ENCODE data around the gene CFAP119.

CFAP119 gene

DNA sequence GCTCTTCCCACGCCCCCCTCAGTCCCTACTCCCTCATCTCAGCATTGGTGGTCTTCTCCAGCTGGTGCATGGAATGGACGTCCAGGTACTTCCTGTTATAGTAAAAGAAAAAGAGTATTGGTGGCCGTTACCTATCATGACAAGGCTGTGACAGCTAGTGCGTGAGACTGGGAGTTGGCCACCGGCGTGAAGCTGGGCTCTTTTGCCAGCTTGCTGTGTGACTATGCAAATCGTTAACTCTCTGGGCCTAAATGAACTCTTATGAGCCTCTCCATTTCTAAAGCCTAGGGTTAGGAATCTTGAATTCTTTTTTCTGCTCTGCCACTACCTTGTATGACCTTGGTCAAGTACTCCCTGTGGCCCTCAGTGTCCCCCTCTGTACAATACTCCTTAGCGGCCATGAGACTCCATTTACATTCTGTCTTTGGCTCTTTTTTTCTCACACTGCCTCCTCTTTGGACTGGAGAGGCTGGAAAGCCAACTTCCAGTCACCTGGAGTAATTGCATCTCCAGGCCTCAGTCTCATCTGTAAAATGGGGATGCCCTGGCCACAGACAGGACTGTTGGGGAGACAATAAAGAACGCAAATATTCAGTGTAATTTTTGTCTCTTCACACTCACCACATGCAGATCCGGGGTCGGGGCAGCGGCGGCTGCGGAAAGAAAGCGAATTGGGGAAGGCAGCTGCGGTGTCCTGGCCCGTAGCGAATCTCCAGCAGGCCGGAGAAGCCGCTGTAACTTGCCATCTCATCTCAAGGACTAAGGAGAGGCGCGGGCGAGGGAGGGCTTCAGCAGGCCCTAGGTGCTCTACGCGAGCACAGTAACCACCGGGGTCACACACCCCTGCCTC, 1.1 kb downstream of the CFAP119 start:
- no peak for DNase-seq

DNA sequence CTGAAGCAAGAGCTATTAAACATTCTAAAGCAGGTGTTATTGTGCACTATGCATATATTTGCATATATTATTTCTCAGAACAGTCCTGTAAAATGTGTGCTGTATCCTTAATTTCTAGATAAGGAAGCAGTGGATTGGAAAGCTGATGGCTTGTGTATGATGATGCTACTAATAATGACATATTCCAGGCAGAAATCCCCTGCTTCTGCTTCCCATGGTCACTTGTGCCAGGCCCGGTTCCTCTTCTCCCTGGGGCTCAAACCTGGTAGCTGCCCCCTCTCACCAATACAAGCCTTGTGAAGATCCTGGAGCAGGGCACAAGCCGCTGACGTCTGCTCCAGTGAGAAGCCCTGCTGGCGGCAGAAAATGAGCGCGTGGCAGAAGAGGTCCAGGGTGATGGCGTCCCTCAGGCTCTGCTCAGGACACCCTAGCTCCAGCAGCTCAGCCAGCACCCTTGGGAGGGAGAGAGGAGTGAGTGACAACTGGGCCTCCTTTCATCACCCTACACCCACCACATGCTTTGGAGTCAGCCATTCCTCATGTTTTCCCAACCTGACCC, 1.8 kb downstream of the CFAP119 start:
- no peak for DNase-seq

DNA sequence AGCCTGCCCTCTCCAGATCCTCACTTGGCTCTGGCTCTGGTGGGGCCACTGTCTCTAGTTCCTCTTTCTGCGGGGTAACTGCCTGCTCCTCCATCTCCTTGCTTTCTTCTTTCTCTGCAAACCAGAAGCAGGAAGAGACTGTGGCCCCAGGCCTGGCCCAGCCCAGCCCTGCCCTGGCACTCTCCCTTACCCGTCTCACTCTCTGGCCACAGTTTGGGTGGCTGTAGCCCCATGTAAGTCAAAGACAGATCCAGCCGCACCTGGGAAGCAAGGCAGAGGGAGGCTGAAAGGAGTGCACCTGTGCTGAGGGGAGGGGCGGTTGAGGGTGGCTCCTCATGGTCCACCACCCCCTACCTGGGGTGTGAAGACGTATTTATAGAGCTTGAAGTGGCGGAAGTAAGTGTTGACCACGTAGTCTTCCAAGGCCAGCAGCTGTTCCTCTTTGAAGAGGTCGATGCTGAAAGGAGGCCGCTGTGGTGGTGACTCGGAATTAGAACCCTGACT, 2.8 kb downstream of the CFAP119 start:
- DNase-seq, result no peak

DNA sequence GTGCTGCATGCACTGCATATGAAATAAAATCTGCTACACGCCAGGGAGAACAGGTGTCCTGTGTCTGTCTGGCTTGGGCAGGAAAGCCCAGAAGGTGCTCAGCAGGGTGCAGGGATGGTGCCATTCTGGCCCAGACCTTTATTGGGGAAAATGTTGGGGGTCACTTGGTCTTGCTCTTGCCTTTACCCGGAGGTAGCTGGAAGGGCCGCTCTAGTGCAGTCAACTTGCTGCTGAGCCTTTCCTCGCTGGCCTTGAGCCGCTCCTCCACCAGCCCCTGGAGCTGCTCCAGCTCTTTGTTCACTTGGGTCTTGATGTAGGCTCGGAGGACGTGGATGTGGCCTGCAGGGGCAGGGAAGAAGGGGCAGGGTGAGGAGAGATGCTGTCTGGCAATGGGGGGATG, 4.5 kb downstream of the CFAP119 start:
- no peak for DNase-seq

DNA sequence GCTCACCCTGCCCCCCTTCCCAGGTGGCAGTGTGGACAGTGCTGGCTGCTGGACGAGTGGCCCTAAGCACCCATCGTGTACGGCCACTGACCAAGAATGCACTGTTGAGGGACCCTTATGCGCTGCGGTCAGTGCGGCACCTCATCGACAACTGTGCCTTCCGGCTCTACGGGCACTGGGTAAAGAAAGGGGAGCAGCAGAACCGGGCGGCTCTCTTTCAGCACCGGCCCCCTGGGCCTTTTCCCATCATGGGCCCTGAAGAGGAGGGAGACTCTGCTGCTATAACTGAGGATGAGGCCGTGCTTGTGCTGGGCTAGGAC, 5.1 kb downstream of the CFAP119 start:
- no peak for DNase-seq

DNA sequence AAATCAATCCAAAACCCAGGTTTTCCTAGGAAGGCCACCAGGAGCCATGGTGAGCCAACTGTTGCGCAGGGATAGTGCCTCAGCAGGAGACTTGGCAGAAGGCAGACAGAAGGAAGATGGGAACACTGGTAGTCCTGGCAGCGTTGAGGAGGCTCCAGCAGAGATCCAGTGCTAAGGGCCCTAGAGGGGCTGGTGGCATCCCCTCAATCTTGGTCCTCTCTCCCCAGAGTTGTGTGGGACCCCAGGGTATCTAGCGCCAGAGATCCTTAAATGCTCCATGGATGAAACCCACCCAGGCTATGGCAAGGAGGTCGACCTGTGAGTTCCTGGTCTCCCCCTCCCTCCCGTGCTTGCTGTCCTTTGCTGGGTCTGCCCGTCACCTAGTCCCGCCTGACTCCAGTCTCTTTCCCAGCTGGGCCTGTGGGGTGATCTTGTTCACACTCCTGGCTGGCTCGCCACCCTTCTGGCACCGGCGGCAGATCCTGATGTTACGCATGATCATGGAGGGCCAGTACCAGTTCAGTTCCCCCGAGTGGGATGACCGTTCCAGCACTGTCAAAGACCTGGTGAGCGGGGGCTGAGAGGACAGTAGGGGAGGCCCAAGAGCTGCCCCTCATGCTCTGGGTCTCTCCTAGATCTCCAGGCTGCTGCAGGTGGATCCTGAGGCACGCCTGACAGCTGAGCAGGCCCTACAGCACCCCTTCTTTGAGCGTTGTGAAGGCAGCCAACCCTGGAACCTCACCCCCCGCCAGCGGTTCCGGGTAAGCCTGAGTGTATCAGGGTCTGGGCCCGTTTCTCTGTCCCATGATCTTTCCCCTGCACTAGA, 5.7 kb downstream of the CFAP119 start:
- DNase-seq, result no peak

DNA sequence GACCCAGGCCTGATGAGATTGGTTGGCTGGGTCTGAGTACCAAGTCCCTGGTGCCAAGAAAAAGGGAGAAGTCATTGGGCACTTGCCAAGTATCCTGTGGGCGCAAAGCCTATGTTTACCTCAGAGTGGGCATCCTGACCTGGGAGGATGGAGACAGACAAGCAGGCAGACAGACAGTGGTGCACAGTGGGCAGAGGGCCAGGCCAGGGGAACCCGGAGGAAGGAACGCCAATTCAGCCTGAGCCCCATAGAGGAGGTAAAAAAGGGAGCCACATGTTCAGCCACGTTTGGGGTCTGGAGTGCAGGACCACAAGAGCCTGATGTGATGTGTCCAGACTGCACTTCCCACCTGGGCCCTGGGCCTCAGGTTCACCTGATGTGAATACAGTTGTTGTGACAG, 8.3 kb downstream of the CFAP119 start:
- DNase-seq, result no peak

DNA sequence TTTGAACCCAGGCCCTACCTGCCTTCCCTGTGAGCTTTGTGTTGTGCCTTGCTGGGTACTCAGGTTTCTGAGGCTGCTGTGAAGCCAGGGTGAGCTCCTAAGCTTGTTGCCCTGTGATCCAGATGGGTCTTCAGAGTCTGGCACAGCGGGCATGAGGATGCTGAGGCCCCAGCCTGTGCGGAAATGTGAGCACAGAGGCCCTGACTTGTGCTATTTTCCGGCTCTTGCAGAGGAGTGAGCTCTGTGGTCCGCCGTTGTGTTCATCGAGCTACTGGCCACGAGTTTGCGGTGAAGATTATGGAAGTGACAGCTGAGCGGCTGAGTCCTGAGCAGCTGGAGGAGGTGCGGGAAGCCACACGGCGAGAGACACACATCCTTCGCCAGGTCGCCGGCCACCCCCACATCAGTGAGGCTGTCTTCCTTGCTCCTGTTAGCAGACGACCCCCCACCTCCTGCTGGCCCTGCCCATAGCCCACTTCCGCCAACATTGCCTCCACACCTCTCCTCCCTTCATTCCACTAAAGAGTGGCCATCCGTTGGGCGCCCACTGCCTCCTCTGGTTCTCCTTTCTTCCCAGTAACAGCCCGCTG, 10.9 kb downstream of the CFAP119 start:
- DNase-seq, result no peak

DNA sequence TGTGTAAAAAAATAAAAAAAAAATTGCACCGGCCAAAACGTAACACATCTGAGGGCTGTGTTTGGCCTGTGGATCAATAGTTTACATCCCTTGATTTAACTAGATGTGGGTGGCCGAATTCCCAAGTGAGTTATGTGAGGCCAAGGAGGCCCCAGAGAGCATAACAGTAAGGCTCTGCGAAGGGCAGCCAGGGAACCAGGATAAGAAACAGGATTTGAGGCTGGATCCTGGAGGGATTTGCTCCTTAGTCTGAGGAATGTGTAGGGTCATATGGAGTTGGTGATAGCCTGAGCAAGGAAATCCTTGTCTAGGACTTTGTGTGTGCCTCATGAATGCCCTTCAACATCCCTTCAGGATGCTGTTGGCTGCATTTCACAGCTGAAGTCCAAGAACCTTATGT, 11.7 kb downstream of the CFAP119 start:
- DNase-seq, result no peak

DNA sequence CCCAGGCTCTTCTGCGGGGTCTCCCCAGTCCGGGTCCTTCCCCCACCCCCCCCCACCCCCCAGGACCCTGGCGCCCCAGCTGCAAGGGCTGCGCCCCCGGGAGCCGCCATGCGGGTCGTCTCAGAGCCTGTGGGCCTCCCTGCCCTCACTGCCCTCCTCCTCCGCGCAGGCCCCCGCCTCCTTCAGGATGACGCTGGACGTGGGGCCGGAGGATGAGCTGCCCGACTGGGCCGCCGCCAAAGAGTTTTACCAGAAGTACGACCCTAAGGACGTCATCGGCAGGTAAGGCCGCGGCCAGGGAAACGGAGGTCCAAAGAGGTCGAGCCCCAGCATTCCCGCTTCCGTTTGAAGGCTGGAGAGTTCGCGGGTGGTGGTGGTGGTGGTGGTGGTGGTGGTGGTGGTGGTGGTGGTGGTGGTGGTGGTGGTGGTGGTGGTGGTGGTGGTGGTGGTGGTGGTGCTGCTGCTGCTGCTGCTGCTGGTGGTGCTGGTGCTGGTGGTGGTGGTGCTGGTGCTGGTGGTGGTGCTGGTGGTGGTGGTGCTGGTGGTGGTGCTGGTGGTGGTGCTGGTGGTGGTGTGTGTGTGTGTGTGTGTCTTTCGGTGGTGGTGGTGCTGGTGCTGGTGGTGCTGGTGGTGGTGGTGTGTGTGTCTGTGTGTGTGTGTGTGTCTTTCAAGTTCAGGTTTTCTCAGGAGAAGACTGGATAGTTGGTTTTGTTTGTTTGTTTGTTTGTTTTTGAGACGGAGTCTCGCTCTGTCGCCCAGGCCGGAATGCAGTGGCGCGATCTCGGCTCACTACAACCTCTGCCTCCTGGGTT, 13.0 kb downstream of the CFAP119 start:
- DNase-seq, result peak; percentile 55

DNA sequence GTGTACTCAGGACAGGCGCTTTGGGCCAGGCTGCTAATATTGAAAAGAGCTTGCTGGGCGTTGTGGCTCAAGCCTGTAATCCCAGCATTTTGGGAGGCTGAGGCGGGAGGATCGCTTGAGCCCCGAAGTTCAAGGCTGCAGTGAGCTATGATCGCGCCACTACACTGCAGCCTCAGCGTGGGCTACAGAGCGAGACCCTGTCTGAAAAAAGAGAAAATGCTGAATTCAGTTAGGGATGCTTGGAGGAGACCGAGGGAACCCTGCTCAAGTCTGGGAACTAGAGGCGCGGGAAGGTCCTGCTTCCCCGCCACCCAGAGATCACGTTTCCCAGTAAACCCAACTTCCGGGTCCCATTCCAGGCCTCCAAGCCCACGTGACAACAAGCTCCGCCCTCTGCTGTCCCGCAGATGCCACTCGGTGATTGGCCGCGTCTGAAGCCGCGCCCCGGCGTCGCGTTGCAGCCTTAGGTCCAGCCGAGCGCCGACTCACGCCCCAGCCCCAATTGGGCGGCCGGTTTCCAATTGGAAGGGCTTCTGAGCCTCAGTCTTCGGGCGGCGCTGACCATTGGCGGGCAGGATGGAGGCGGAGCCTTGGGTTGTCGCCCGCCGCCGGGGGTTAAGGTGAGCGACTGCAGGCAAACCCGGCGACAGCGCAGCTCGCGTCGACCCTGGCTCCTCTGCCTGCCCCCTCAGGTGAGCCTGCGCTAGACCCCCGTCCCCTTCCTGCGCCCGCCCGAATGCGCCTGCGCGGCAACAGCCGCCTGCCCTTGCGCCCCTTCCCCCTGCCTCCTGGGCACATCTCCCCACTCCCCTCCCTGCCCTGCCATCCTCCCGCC, 13.8 kb downstream of the CFAP119 start, which contains the start of gene PHKG2:
Gene PHKG2 (plus strand): TSS at position 627 of the 835 bp plus-strand sequence. CDS start 396 bp downstream, outside the sequence.
- DNase-seq, result peak; percentile 97

DNA sequence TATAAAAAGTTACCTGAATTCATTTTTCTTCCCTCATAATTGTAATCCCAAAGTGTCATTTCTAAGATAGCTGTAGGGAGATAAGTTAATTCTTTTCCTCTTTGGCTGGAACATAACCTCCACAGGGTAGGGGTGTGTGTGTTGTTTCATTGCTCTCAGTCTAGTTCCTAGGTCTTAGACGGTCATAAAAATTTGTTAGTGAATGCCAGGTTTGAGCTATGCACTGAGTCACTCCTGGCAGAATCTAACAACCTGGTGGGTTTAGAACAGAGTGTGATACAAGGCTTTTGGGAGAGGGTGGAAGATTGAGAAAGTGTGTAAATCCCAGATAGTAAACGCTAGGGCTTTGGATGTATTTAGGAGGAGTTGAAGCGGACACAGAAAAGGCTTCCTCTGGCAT, 14.5 kb downstream of the CFAP119 start:
- DNase-seq, result no peak

DNA sequence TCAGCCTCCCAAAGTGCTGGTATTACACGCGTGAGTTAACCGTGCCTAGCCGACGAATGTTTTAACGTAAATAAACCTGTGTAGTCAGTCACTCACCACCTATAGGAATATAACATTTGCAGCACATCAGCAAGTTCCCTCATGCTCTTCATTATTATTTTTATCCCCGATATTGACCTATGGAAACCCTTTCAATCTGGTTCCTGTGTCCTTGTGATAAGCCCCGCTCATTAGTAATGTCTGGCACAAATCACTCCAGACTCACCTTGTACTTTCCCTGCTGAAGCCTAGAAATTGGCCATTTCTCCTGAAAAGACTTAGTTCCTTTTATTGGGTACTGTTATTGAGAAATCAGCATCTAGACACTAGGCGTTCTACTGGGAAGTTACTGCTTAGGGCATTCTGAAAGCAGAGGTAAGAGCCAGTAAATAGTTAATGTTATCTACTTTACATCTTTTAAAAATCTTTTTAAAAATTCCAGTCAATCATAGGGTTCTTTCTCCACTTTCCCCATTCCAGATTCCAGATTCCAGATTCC, 15.2 kb downstream of the CFAP119 start:
- no peak for DNase-seq

DNA sequence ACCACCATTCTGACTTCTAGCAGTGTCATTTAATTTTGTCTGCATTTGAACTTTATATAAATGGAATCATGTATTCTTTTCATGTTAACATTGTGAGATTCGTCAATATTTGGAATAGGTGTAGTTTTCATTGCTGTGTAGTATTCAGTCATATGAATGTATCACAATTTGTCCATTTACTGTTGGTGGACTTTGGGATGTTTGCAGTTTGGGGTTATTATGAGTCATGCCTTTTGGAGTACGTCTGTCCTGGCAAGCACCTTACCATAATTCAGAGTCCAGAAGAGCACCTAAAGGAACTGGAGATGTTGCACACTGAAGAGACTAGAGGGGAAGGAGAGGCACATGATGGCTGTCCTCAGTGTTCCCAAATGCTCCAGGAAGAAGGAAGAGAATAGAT, 16.8 kb downstream of the CFAP119 start:
- no peak for DNase-seq

DNA sequence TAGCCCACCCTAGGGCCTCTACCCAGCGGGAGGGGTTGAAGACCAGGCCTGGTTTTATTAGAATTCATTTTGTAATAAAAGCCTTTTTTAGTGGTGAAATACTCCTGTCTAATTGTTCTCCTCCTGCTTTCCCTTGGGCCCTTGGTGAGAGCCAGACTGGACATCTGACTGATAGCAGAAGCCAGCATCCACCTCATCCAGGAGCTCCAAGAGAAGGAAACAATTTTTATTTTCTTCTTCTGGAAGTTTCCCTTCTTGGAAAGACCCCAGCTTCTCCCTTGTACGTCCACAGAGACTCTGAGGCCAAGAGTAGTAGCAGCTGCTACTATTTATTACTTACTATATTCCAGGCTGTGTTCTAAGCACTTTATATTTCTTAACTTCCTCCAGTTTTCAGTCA, 17.7 kb downstream of the CFAP119 start:
- no peak for DNase-seq

DNA sequence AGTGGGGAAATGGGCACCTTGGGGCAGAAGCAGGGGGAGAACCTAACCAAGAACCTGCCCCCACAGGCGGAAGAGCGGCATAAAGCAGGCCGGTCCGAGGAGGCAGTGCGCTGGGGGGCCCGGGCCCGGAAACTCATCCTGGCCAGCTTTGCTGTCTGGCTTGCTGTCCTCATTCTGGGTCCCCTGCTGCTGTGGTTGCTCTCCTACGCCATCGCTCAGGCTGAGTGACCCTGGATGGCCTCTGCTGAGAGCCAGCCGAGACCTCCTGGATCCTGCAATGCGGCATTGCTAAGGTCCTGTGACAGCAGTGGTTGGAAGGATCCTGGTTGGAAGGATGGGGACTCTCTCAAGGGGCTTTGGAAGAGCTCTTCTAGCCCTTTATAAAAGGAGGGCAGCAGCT, 18.1 kb downstream of the CFAP119 start:
- no peak for DNase-seq

DNA sequence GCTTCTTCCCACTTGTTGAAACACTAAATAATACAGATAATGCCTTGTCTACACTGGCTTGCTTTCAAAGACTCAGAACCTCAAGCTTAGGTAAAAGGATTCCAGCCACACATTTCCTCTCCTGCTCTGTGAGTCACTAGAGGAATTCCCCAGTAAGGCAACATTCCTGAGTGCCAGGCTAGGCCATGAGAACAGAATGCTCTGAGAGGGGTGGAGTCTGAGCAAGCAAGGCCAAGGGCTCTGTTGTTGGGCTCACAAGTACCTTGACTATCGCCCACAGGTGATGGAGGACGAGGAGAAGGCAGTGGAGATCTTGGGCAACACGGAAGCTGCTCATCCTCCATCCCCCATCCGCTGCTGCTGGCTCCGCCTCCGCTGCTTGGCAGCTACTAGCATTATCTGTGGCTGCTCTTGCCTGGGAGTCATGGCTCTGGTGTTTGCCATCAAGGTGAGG, 20.4 kb downstream of the CFAP119 start:
- no peak for DNase-seq

DNA sequence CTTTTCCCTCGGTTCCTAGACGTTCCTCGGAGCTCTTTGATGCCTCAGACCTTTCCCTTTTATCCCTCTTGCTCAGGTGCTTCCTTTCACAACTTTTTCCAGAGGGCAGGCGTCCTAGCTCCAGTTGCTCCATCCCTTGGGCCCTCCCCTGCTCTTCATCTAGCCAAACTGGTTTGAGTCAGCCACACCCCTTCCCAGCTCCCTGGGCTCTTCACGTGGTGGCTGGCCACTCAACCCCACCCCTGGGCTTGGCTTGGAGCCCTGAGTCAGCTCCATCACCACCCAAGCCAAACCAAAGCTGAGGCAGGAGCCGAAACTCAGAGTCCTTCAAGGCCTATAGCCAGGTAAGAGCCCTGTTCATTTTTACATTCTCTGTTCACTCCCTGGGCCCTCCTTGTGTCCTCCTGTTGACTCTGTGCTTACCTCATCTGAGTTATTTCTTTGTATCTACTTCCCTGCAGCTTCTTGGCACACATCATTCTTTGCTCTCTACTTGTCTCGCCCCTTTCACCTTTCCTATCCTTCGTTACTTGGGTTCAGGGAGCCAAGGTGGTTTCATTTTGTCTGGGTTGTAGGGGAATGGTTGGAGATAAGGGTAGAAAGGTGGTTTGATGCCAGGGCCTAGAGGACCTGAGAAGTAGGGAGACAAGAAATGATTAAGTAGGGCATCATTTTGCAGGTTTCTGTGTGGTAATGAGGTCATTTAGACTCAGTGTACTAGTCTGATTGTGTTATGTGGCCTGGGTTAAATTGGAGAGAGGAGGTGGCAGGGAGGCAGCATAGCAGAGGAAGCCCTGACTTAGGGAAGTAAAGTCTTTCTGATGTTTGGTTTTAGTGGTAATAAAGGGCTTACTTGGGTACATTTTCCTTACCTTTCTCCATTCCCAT, 21.3 kb downstream of the CFAP119 start:
- DNase-seq, result no peak

DNA sequence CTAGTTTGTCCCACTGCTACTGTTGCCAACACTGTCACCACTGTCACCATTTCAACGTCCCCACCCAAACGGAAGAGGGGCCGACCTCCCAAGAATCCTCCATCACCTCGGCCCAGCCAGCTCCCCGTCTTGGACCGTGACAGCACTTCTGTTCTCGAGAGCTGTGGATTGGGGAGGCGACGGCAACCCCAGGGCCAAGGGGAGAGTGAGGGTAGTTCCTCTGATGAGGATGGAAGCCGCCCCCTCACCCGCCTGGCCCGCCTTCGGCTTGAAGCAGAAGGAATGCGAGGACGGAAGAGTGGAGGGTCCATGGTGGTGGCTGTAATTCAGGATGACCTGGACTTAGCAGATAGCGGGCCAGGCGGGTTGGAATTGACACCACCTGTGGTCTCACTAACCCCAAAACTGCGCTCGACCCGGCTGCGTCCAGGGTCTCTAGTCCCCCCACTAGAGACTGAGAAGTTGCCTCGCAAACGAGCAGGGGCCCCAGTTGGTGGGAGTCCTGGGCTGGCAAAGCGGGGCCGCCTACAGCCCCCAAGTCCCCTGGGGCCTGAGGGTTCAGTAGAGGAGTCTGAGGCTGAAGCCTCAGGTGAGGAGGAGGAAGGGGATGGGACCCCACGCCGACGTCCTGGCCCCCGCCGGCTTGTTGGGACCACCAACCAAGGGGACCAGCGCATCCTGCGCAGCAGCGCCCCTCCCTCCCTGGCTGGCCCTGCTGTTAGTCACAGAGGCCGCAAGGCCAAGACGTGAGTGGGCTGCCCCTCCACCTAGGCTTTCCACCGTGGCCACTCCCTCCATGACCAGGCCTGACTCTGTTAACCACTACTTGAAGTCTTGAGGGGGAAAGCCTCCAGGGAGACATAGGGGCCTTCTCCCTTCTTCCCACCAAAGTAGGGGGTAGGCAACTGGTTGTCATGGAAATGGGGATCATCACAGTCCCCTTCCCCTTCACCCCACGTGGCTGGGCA, 22.6 kb downstream of the CFAP119 start:
- no peak for DNase-seq

Measured in activated CD4-positive, CD25-positive, alpha-beta regulatory T cell treated with anti-CD3 and anti-CD28 coated beads, Interleukin-2, amount 50 U/mL, for 72 hours (primary cell).